CD4-positive, alpha-beta T cell (primary cell): ENCODE data around the gene FHOD3. TPM values are rescaled to one million over a fixed set of nuclear protein-coding genes. Genes with fewer than 3 reads are reported as not detected.

ENCODE experiments used
- ATAC-seq: fragments of 200-7000 bp; cut with Tn5 transposase; one replicate; pipeline ENCODE4 v1.10.0; 2022; ENCODE audit warnings: mild to moderate bottlenecking; ENCODE audit not compliant: poor library complexity
- CTCF ChIA-PET: fragments of 350-600 bp; sonication (Branson Sonifier 250); formaldehyde crosslinking; loops from one replicate; lab custom pipeline; 2021; ENCODE audit warnings: antibody characterized with exemption, inconsistent platforms; lab: Charles Lee
- POLR2A ChIA-PET: fragments of 350-600 bp; sonication (Branson Sonifier 250); formaldehyde crosslinking; loops from one replicate; lab custom pipeline; 2021; ENCODE audit warnings: antibody characterized with exemption, inconsistent platforms; lab: Charles Lee
- DNase-seq, 14 experiments: peaks; one replicate each; pipeline ENCODE4 v3.0.0-alpha.2; 2013 to 2020; ENCODE audit warnings: mixed read lengths in 2 of 14
- H3K27ac ChIP-seq, 2 donors: one replicate each; pipeline versions ENCODE4 v1.5.1 to v1.7.0; 2013; ENCODE audit warnings: low read length in 2 of 2, low read depth in 1 of 2, mild to moderate bottlenecking in 1 of 2
- H3K27me3 ChIP-seq, 2 experiments: 1 replicate in 1 of 2; 2 replicates in 1 of 2; pipeline versions ENCODE4 v1.6.1 to v1.7.0; 2013; ENCODE audit warnings: low read length in 2 of 2, control low read depth in 1 of 2, mild to moderate bottlenecking in 1 of 2, moderate library complexity in 1 of 2; ENCODE audit not compliant: insufficient read depth in 2 of 2, control insufficient read depth in 1 of 2
- H3K36me3 ChIP-seq: one replicate; pipeline ENCODE4 v1.6.1; 2013; ENCODE audit warnings: low read length, control low read depth; ENCODE audit not compliant: insufficient read depth
- H3K4me1 ChIP-seq: one replicate; pipeline ENCODE4 v1.6.1; 2013; ENCODE audit warnings: low read length, control low read depth; ENCODE audit not compliant: insufficient read depth
- H3K4me3 ChIP-seq: one replicate; pipeline ENCODE4 v1.5.1; 2013; ENCODE audit warnings: mild to moderate bottlenecking, low read length, moderate library complexity
- H3K9me3 ChIP-seq, 2 experiments: 1 replicate in 1 of 2; 2 replicates in 1 of 2; pipeline versions ENCODE4 v1.6.1 to v1.7.0; 2013; ENCODE audit warnings: low read length in 2 of 2, mild to moderate bottlenecking in 2 of 2, control low read depth in 1 of 2, moderate library complexity in 1 of 2; ENCODE audit not compliant: control insufficient read depth in 1 of 2, insufficient read depth in 1 of 2
- H3K27ac Mint-ChIP-seq: one replicate; pipeline ENCODE4 v1.8.0; 2020; ENCODE audit warnings: mixed read lengths
- H3K27me3 Mint-ChIP-seq: one replicate; pipeline ENCODE4 v1.8.0; 2021; ENCODE audit warnings: mixed read lengths
- H3K36me3 Mint-ChIP-seq: one replicate; pipeline ENCODE4 v1.8.0; 2021; ENCODE audit warnings: low read depth, mixed read lengths
- H3K4me1 Mint-ChIP-seq: one replicate; pipeline ENCODE4 v1.8.0; 2021; ENCODE audit warnings: low read depth, mixed read lengths
- H3K4me3 Mint-ChIP-seq: one replicate; pipeline ENCODE4 v1.8.0; 2020; ENCODE audit warnings: mild to moderate bottlenecking, mixed read lengths
- H3K9me3 Mint-ChIP-seq: one replicate; pipeline ENCODE4 v1.8.0; 2020; ENCODE audit warnings: mixed read lengths
- CTCF ChIP-seq: fragments of 200-600 bp; IDR thresholded peaks from one replicate; pipeline ENCODE4 v1.8.0; 2022; ENCODE audit warnings: antibody characterized with exemption, mild to moderate bottlenecking
- intact Hi-C, 2 experiments: fragments of 100-400 bp; cut with DNase I in 1 of 2; cut with micrococcal nuclease in 1 of 2; formaldehyde crosslinking; loops; one replicate each; pipeline versions ENCODE4 v1.15.1 to v1.9.0; 2023 to 2025; cut with DNase I, micrococcal nuclease
- total RNA-seq, 174 experiments: library from RNA in 2 of 174; stranded (reverse) in 2 of 174; gene quantifications; one replicate each; pipeline ENCODE4 v1.2.3 and lab custom pipeline; 2021 to 2026

Gene FHOD3
- total RNA-seq, 2 experiments from 2014 or later: not detected

- intact Hi-C loops: loop anchor here in 1 of 2 experiments (10.0 kb wide), 2 partner anchors 693 to 903 kb away; no protein-coding TSS in a partner anchor
- H3K36me3 Mint-ChIP-seq: no peaks in the 10 kb centered on the region
Observed at GRCh38 chr18:36287653-36288052, 9.9 kb upstream of the FHOD3 start.

GRCh38 chr18:36288689-36289088 is 8.8 kb upstream of the FHOD3 start:
- H3K36me3 ChIP-seq: no peaks in the 10 kb centered on the region
- H3K36me3 Mint-ChIP-seq: no peaks in the 10 kb centered on the region
- no peak overlapping the region for H3K4me3 ChIP-seq
- TF ChIP-seq CTCF: no peak
- peaks cover 13 to 20% of the 10 kb centered on the region in 2 experiments for H3K27me3 ChIP-seq
- DNase-seq (no peak), ATAC-seq (no peak)
- intact Hi-C loops: loop anchor here in 1 of 2 experiments (10.0 kb wide), 2 partner anchors 694 to 904 kb away; no protein-coding TSS in a partner anchor
- H3K27me3 Mint-ChIP-seq: peaks cover 29% of the 10 kb centered on the region
- H3K9me3 Mint-ChIP-seq: no peaks in the 10 kb centered on the region
- H3K9me3 ChIP-seq: no peaks in the 10 kb centered on the region
- H3K27ac Mint-ChIP-seq: no peak overlapping the region
- no peak overlapping the region for H3K4me3 Mint-ChIP-seq
- no peaks in the 10 kb centered on the region for H3K4me1 ChIP-seq
- ChIA-PET POLR2A (no interaction called here), CTCF (interaction anchor here (1.2 kb wide), 1 partner anchor 14 kb away, joined by 4 read pairs; no protein-coding TSS in a partner anchor)
- no peaks in the 10 kb centered on the region for H3K4me1 Mint-ChIP-seq
- H3K27ac ChIP-seq: no peak overlapping the region

More at GRCh38 chr18:36287653-36288052, 9.9 kb upstream of the FHOD3 start:
- no peak overlapping the region for H3K27ac Mint-ChIP-seq
- H3K4me3 Mint-ChIP-seq: no peak overlapping the region
- Histone ChIP-seq H3K4me3 (no peak overlapping the region), H3K4me1 (no peaks in the 10 kb centered on the region), H3K27ac (no peak overlapping the region), H3K9me3 (no peaks in the 10 kb centered on the region), H3K36me3 (no peaks in the 10 kb centered on the region), H3K27me3 (peaks cover 11 to 21% of the 10 kb centered on the region in 2 experiments)
- H3K4me1 Mint-ChIP-seq: no peaks in the 10 kb centered on the region
- peaks cover 29% of the 10 kb centered on the region for H3K27me3 Mint-ChIP-seq
- ATAC-seq (no peak), DNase-seq (no peak)
- TF ChIP-seq CTCF: no peak
- H3K9me3 Mint-ChIP-seq: no peaks in the 10 kb centered on the region
- CTCF ChIA-PET: no interaction called here
- POLR2A ChIA-PET: no interaction called here

- H3K27ac ChIP-seq: no peak overlapping the region
- no peak for DNase-seq
- H3K27me3 Mint-ChIP-seq: peaks cover 17% of the 10 kb centered on the region
- no peak for TF ChIP-seq CTCF
- CTCF ChIA-PET: no interaction called here
- H3K9me3 ChIP-seq: no peaks in the 10 kb centered on the region
- H3K4me1 ChIP-seq: peaks cover 9% of the 10 kb centered on the region
- no peaks in the 10 kb centered on the region for H3K9me3 Mint-ChIP-seq
- no peak overlapping the region for H3K4me3 ChIP-seq
- no peaks in the 10 kb centered on the region for H3K4me1 Mint-ChIP-seq
- no peak overlapping the region for H3K4me3 Mint-ChIP-seq
- POLR2A ChIA-PET: no interaction called here
- intact Hi-C loops: no loop called here
- ATAC-seq: no peak
- no peaks in the 10 kb centered on the region for H3K36me3 Mint-ChIP-seq
- no peaks in the 10 kb centered on the region for H3K36me3 ChIP-seq
- H3K27me3 ChIP-seq: peaks cover 36 to 53% of the 10 kb centered on the region in 2 experiments
- H3K27ac Mint-ChIP-seq: no peak overlapping the region
Observed at GRCh38 chr18:36294031-36294430, 3.5 kb upstream of the FHOD3 start.
